Fibroblast of lung (primary cell): ENCODE results near the gene PRLR.

Source experiments
- EZH2 ChIP-seq: IDR thresholded peaks from 2 replicates; pipeline ENCODE4 v1.5.1; 2012; ENCODE audit warnings: low read length, control low read depth, mild to moderate bottlenecking; ENCODE audit errors: missing control alignments
- TF ChIP-seq, protein P1 (sequence below), 2 donors: IDR thresholded peaks in 1 of 2; conservative IDR thresholded peaks in 1 of 2; 1 replicate in 1 of 2; 2 replicates in 1 of 2; pipeline ENCODE4 v1.5.1; 2011 to 2012; ENCODE audit warnings: low read length in 2 of 2, control low read depth in 1 of 2, inconsistent platforms in 1 of 2, low read depth in 1 of 2, mild to moderate bottlenecking in 1 of 2

DNA sequence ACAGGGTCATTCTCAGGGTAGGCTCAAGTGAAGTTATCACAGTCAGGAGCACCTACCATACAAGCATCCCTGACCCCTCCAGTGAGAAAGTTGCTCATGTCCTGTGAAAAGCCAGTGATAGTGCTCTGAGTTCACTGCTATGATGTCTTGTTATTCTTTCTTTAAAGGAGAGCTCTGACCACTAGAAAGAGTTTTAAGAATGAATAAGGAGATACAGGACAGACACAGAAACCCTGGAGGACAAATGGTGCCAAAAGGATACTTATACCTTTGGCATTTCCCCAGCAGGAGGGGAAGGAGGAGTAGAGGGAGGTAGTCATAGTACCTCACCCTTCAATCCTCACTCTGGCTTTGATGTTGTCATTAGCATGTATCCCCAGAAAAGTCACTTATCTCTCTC is 98.6 kb downstream of the PRLR start:
- TF ChIP-seq, protein P1, sequence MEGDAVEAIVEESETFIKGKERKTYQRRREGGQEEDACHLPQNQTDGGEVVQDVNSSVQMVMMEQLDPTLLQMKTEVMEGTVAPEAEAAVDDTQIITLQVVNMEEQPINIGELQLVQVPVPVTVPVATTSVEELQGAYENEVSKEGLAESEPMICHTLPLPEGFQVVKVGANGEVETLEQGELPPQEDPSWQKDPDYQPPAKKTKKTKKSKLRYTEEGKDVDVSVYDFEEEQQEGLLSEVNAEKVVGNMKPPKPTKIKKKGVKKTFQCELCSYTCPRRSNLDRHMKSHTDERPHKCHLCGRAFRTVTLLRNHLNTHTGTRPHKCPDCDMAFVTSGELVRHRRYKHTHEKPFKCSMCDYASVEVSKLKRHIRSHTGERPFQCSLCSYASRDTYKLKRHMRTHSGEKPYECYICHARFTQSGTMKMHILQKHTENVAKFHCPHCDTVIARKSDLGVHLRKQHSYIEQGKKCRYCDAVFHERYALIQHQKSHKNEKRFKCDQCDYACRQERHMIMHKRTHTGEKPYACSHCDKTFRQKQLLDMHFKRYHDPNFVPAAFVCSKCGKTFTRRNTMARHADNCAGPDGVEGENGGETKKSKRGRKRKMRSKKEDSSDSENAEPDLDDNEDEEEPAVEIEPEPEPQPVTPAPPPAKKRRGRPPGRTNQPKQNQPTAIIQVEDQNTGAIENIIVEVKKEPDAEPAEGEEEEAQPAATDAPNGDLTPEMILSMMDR (conservative IDR thresholded peaks at IDR 0.05 in 1 of 2, IDR thresholded peaks at IDR 0.05 in 1 of 2; ENCODE audit: low read depth in 1 of 2, low read length in 2 of 2): no peak
- no peak for TF ChIP-seq EZH2
